ENCODE data around the gene MAPK9.
"Not testable (repeated sequence)": the region's sequence is repeated elsewhere in the genome, so short reads cannot be mapped to it uniquely, and the experiment has no call there.

MAPK9 gene

GRCh38 chr5:180326989-180327565 lies 35.2 kb upstream of the MAPK9 start:
- no peak for DNase-seq (ENCODE audit: low spot score)

- DNase-seq (ENCODE audit: low spot score), result no peak
Measured at GRCh38 chr5:180324601-180324950, 32.7 kb upstream of the MAPK9 start.

GRCh38 chr5:180323941-180324600 lies 32.2 kb upstream of the MAPK9 start:
- no peak for DNase-seq (ENCODE audit: low spot score)

GRCh38 chr5:180323160-180323559 lies 31.3 kb upstream of the MAPK9 start:
- DNase-seq (ENCODE audit: low spot score), result no peak

GRCh38 chr5:180318456-180319089 lies 26.7 kb upstream of the MAPK9 start:
- DNase-seq (ENCODE audit: low spot score), result no peak

GRCh38 chr5:180316586-180316985 lies 24.7 kb upstream of the MAPK9 start:
- no peak for DNase-seq (ENCODE audit: low spot score)

GRCh38 chr5:180315762-180316212 lies 23.9 kb upstream of the MAPK9 start:
- peak; percentile 74 for DNase-seq (ENCODE audit: low spot score)

- DNase-seq (ENCODE audit: low spot score), result peak; percentile 76
Measured at GRCh38 chr5:180313677-180314505, 22.0 kb upstream of the MAPK9 start.

GRCh38 chr5:180311216-180311615 lies 19.3 kb upstream of the MAPK9 start:
- DNase-seq (ENCODE audit: low spot score), result no peak

- no peak for DNase-seq (ENCODE audit: low spot score)
Measured at GRCh38 chr5:180306796-180307195, 14.9 kb upstream of the MAPK9 start.

GRCh38 chr5:180305481-180305880 lies 13.6 kb upstream of the MAPK9 start:
- no peak for DNase-seq (ENCODE audit: low spot score)

GRCh38 chr5:180304431-180305375 lies 12.8 kb upstream of the MAPK9 start:
- DNase-seq (ENCODE audit: low spot score), result no peak

GRCh38 chr5:180304016-180304292 lies 12.1 kb upstream of the MAPK9 start:
- DNase-seq (ENCODE audit: low spot score), result no peak

GRCh38 chr5:180303226-180304015 lies 11.5 kb upstream of the MAPK9 start:
- no peak for DNase-seq (ENCODE audit: low spot score)

- DNase-seq (ENCODE audit: low spot score), result no peak
Measured at GRCh38 chr5:180302256-180302655, 10.4 kb upstream of the MAPK9 start.

GRCh38 chr5:180301253-180301652 lies 9.4 kb upstream of the MAPK9 start:
- no peak for DNase-seq (ENCODE audit: low spot score)

- DNase-seq (ENCODE audit: low spot score), result no peak
Measured at GRCh38 chr5:180299526-180299925, 7.6 kb upstream of the MAPK9 start.

- DNase-seq (ENCODE audit: low spot score), result not testable (repeated sequence)
Measured at GRCh38 chr5:180299014-180299413, 7.1 kb upstream of the MAPK9 start.

- DNase-seq (ENCODE audit: low spot score), result no peak
Measured at GRCh38 chr5:180297587-180298282, 5.9 kb upstream of the MAPK9 start.

GRCh38 chr5:180296771-180297170 lies 4.9 kb upstream of the MAPK9 start:
- no peak for DNase-seq (ENCODE audit: low spot score)

All from activated CD4-positive, alpha-beta T cell treated with anti-CD3 and anti-CD28 coated beads, Interleukin-2, Interleukin-4, amounts not matched to agents 100 ng/mL and 50 ng/mL, durations not matched to agents 16 hours and 8 hours (primary cell).